Activated CD4-positive, alpha-beta T cell treated with anti-CD3 and anti-CD28 coated beads, Interleukin-2, amount 50 U/mL, for 48 hours (primary cell): ENCODE data around the gene IGFBP2.

Experiments
- DNase-seq, 2 experiments: peaks; one replicate each; pipeline ENCODE4 v3.0.0-alpha.2; 2020

Gene IGFBP2

DNA sequence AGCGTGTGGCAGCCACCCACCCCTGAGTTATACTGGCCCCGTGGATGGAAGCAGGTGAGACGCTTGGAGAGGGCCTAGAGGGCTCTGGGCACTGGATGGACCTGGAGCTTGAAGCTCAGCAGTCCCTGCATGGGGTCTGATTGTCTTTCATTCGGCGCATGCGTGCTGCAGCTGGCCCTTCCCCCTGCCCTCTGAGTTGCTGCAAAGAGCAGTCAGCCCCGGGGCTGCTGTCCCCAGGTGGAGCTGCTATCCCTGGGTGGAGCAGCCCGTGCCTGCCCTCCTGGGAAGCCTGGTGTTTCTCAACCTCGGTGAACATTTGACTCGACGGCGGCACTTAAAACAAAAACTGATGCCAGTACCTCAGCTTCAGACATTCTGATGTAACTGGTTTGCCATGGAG is 32.5 kb downstream of the IGFBP2 start:
- no peak for DNase-seq

DNA sequence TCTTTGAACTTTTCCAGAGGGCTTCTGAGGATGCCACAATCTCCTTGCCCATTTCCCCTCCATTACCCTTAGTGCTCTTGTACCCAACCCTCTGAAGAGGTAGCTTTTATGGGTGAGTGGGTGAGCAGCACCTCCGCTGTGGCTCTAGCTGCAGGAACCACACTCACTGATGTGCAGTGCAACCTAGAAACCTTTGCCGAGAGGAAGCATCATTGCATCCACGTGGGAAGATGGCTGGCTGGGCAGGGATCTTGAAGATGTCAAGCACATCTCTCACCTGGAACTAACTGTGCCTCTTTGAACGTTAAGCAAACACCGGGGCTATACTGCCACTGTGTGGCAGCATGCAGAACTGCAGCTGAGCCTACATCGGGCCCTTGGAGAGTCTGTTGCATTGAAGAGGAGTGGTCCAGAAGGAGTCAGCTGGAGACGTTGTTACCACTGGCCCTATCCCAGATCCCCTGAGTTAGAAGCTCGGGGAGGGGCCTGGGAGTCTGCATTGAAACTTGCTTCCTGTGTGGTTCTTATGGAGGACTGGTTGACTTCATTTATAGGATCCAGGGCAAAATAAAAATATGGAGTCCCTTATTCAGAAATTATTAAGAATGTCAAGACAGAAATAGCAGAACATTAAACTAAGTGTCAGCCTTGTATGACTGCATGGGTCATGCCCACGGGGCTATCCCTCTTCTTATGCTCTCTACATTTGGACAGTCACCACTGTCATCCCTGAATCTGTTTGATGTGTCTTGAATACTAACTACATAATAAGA is 33.4 kb downstream of the IGFBP2 start:
- DNase-seq = peak; percentile 63 to 76

DNA sequence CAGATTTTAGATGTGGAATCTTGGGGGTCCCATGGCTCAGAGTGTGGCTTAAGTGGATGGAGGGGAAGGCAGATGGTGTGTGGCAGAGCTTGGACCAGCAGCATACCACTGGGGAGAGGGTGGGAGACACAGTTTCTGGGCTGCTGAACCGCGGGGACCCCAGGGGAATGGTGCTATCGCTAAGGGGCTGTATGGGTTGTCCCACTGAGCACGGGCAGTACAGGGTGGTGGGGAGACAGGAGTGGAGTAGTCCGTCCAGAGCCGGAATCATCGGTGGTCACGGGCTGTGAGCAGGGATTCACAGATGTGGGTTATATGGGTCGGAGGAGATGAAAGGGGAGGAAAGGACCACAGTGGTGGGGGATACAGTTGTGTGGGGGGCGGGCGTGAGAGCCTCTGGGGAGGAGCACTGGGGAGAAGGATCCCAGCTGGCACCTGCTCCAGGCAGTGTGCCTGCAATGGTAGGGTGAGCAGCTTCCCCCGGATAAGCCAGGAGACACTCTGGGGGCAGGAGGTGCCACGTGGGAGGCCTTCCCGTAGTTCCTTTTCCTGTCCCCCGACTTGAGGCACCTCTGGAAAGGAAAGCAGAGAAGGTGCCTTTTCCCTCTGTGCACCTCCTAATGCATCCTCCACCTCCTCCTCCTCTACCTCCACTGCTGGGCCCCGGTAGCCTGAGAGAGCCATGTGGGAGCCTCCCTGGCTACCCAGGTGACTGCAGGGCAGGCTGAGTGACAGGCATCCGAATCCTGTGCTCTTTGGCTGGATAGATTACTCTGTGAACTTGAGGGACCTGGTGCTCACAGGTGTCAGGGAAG is 37.3 kb downstream of the IGFBP2 start:
- DNase-seq = no peak

DNA sequence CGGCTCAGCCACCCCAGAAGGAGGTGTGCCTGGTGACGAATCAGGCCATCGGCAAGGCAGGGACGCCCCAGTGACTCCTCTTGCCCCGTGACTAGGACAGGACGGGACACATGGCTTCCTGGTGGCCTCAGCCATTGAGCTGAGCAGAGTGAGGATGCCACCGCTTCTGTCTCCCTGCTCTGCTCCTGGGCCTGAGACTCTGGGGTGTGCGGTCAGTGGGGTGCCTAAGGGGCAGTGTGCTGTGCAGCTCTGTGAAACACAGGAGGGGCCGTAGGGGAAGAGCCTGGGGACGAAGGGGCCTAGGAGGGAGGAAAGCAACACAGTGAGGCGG is 37.8 kb downstream of the IGFBP2 start:
- no peak for DNase-seq

DNA sequence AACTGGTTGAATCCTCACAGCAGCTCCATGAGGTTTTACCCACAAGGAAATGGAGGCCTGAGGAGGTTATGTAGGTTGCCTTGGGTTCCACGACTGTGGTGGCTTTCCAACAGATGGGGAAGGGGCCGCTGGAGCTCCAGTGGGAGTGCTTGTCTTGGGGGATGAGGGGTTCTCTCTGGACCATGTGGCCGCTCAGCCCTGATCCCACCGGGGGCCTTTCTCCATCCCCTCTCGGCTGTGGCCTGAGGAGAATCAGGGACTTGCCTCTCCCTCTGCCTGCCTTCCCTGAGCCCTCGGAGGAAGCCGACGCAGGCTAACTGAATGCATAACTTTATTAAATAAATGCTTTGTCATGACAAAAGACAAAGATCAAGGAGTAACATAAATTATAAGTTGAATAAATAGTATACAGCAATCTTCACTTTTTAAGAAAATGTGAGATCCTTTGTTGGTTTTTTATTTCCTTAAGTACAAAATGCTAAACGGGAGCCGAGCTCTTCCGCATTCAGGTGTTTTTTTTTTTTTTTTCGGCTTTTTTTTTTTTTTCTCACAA is 38.6 kb downstream of the IGFBP2 start:
- no peak for DNase-seq

DNA sequence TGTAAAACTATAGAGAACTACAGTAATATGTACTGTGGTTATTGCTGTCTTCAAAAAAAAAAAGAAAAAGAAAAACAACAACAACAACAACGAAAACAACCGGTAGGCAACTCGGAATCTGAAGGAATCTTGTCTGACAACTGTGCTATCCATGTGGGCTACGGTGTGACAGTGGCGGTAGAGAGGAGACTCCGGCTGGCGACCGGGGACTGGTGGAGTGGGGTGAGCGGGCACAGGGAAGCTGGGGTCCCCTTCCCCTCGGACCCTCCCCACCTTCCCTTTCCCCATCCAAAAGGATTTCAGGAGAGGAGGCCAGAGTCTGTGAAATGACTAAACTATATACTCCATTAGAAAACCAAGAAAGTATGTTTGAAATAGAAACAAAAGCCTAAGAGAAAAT is 39.2 kb downstream of the IGFBP2 start:
- DNase-seq = no peak

DNA sequence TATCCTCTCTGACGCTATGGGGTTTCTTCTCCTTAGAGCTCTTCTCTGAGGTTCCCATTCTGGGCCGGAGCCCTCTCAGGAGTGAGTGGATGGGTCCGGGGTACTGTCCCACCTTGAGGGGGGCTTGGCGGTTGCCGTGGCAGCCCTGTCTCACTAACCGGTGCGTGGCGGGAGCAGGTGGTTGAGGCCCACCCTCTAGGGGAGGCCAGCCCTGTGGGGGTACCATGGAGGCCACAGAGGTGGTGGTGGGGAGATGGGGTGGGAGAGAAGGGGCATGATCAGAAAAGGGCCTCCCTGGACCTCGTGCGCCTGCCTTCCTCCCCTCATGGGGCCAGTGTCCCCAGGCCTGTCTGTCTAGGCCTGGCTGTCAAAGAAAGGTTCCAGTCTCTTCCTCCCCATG is 39.8 kb downstream of the IGFBP2 start:
- no peak for DNase-seq

DNA sequence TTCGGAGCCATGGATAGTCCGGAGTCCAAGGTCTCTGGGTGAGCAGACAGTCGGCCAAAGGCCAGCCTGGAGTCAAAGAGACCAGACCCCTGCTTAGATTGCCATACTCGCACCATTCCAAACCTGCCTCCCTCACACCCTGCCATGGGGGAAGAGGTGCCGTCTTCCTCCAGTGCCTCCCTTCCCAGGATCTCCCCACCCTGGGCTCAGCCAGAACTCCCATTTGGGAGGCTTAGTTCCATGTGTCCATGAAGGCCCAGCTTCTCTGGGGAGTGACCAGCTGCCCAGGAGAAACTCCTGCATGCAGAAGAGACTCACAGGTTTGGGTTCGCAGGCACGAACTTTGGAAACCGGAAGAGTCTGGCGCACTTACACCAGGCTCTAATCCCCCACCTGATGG is 40.4 kb downstream of the IGFBP2 start:
- DNase-seq = no peak

DNA sequence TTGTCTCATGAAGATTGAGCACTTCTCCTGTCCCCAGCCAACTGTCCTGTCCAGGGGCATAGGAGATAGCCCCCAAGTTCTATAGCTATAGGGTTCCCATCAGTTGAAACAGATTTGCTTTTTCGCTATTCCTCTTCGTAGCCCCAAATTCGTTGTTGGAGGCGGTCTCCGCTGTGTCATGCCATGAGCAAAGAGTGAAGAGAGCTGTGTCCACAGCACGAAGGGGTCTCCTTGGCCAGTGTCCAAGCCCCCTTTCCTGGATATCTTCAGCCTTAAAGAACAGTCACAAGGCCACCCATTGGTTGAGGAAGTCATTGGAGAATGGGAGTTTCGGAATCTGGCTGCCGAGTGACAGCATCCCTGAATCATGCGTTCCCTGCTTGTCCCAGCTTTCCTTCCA is 41.2 kb downstream of the IGFBP2 start:
- no peak for DNase-seq

DNA sequence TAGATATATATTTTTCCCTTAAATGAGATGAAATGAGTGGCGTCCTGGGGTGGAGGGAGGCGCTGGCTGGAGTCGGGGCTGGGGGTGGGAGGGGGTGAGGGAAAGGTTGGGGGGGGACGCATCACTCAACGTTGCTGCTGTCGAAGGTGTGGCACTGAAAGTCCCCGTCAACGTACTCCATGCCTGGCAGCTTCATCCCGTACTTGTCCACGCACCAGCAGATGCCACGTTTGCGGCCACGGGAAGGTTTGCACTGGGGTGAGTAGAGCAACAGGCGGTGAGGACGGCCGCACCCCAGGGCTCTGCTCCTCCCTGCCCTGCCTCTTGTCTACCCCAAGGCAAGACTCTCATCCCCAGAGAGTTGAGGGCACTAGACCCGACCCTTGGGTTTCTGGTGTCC is 43.4 kb downstream of the IGFBP2 start:
- no peak for DNase-seq

DNA sequence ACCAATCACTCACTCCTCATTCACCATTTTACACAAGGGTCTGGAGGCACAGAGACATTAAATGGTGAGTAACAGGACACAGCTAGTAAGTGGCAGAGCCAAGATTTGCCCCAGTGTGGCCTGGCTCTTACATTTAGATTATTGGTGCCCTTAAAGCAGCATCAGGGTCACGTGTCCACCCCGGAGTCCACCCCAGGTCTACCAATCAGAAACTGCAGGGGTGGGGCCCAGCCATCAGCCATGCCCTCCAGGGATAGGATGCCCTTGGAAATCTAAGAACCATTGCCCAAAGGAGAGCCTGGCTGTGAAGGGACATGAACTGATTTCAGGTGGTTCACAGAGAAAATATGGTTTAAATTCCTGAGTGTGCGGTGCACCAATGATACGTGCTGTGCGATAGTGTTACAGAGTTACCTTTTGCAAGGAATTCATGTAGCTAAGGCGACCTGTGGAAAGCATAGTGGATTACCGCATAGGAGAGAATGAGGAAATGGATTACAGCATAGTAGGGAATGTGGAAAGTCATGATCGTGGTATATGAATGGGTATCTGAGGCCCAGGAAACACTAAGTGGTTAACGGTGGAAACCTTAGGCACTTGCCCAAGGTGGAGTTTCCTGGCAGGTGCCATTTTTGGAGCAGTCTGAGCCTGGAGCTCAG is 44.3 kb downstream of the IGFBP2 start:
- DNase-seq = no peak

DNA sequence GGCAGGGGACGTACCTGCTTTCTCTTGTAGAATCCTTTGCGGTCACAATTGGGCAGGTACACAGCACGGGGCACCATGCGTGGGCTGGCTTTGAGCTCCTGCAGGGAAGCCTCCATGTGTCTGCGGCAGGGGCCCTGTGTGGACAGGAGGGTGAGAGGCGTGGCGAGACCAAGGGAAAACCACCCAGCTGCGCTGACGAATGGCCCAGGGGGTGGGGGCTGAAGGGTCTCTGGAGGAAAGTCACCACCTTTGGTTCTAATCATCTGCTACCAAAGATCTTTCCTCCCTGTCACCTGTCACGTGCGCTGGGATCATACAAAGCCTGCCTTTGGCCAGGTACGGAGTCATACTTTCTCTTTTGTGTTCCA is 44.9 kb downstream of the IGFBP2 start:
- no peak for DNase-seq

DNA sequence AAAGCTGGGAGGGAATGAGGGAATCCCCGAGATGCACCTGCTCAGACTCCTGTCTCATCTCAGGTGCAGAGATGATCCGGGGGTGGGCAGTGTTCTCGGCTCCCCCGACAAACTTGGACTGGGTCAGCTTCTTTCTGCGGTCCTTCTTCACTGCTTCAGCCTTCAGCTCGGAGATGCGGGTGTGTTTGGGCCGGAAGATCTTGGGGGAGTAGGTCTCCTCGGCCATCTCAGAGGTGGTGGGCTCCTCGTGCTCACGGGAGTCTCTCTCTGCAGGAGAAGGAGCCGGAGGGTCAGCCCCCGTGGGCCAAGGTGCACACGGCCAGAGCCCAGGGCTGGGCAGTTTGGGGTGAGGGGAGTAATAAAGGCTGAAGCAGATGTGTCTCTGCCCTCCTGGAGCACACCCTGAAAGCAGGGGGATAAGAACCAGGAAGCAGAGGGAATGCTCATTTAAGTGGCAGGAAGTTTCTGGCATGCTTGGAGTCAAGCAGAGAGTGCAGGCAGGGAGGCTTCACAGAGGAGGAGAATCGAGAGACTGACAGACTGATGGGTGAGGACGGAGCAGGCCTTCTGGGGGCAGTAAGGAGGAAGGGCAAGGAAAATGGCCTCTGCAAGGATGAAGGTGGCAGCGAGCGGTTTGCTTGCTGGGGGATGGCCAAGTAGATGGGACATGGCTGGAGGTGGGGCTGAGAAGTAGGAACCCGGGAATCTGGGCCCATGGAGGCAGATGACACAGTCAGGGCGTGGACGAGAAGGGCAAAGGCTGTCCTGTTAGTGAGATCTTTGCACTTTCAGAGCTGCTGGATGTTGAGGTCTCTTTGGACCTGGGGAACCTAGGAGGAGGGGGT is 45.8 kb downstream of the IGFBP2 start:
- no peak for DNase-seq

DNA sequence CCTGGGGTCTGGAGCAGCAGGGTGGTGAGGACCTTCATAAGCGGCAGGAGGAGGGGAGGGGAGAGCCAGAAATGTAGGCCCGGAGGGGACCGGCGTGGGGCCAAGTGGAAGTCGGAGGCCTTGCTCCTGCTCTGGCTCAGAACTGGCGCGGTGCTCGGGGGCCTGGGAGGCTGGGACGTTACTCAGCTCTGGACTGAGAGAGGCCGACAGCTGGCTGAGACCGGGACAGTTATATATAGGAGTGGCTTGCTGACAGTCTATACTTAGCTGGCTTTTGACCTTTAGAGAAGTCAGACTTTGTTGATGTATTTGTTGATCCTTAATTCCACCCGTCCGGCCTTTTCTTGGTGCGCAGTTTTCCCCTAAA is 46.4 kb downstream of the IGFBP2 start:
- DNase-seq = no peak

DNA sequence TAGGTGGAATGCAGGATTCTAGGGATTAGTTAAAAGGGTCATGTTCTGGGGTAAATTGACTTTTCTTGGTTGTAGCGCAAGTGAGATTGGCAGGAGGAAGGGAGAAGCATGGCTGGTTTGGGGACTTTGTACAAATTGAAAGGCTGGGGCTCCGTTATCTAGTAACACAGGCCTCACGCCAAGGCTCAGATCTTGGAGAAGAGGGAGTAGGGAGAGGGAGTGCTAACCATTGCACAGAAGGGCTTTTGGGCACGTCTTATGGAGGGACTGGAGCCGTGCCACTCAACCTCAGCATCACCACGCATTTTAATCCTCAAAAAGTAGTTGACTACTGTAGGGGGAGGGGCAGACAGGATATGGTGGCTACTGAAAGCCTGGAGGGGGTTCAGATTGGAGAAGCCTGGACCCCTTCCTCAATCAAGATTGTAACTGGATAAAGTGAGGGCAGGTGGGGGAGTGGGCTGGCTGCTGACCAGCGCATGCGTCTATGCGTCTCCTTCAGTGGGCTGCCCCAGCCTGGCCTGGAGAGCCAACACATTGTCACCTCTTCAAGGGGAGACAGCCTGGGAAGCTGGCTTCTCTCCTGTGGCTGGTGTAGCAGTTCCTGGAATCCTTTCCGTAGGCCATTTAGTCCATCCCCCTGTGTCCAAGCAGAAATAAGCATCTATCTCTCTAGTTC is 47.9 kb downstream of the IGFBP2 start:
- DNase-seq = no peak

DNA sequence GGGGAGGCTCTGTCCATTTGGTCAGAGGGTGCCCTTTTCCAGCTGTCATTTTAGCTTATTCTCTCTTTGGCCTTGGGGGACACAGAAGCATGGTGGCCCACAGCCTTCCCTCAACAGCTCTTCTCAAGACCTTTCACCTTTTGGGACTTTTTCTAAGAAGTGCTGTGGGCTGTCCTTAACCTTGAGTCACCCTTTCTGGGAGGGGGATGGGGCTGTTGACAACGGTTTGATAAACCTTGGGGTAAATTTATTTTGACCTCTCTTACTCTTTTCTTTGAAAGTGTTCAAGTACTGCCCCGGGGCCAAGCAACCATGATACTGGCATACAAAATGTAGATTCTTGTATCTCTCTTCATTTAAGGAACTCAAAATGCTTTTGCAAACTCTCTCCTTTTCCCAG is 48.5 kb downstream of the IGFBP2 start:
- no peak for DNase-seq

DNA sequence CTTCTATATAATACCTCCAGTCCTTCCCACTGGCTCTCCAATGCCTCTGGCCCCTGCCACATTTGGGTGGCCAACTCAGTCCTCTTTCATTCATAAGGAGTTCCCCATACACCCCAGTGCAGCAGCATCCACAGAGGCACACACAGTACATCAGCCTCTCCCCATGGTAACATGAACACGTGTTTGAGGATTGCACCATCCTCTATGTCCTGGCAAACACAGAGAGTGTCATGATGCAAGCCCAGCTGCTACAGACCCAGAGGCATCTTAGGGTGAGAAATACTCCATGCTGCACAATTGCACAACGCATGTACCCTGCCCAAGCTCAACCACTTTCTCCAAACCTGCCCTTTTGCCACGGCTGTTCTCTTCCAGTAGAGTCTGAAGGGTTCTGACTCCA is 50.6 kb downstream of the IGFBP2 start:
- DNase-seq = no peak

DNA sequence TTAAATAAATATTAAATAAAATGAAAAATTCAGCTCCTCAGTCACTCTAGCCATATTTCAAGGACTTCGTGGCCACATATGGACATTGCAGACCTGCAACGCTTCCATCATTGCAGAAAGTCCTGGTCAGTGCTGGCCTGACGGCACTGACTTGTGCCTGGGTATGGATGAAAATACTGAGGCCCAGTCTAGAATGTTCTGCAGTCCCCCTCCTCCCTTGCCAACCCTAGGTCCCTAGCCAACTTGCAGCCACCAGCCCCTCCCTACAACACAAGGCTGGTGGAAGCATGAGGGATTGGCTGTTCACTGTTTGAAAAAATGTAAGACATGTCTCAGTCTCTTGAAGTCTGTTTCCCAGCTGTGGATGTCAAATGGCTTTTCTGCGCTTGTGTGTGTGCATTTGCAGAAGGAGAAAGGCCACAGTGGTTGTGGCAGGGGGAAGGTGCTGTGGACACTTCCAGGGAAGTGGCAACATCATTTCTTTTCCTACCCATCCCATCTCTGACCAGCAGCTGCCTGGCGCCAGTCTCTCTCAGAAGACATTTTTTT is 52.2 kb downstream of the IGFBP2 start:
- DNase-seq = no peak

DNA sequence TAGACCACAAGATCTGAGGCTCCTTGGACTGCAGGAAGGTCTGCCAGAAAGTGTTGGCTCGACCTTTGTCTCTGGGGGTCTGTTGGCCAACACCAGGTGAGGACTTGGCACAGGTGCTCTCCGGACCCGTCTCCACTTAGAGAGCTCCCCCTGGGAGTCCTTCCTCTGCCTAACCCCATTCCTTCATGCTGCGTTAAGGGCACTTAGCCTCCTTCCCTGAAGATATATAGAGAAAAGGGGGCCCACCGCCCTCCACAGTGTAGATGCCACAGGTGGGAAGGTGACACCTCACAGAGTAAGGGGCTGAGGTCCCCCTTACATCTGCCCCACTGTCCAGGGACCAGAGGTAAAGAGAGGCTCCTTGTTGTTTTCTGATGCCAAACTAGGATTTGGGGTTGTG is 53.9 kb downstream of the IGFBP2 start:
- DNase-seq = no peak

DNA sequence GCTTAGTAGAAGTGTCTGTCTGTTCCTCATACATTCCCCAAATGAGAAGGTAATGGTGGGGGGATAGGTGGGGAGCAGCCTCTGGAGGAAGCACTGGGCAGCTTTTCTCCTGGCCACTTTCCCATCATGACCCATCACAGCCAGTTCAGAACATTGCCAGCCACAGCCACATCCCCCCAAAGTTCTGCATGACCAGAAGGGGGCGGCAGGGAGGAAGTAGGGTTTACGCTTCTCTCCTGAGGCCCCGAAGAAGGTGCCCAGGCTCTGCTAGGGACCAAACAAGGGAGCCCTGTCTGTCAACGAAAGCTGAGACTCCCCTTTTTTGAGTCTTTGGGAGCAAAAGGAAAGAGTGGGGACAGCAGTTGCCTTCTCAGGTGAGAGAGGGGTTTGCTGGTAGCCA is 54.4 kb downstream of the IGFBP2 start:
- DNase-seq = peak; percentile 23 to 27

DNA sequence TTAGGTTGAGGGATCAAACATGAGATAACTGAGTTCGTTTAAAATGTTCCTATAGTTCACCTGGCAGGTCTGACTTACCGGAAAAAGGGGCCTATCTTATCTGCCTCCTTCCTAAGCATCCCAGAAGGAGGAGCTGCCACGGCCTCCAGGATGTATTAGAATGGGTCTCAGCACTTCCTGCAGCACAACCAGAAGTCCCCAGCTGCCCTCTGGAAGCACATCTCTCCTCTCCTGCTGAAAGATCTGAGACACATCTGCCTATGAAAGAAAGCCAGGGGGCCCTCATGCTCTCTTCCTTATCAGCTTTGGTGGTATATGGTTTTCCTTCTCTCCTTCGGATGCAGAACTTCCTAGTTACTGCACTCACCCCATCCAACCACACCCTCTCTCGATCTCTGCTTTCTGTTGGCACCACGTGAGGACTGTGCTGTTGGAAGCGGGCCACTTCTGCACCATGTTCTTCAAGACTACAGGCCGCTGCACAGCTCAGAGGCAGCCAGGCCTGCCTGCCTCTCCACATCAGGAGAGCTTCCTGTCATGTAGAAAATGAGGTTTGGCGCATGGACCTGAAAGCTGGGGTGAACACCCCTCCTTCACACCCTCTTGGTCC is 55.6 kb downstream of the IGFBP2 start:
- no peak for DNase-seq

DNA sequence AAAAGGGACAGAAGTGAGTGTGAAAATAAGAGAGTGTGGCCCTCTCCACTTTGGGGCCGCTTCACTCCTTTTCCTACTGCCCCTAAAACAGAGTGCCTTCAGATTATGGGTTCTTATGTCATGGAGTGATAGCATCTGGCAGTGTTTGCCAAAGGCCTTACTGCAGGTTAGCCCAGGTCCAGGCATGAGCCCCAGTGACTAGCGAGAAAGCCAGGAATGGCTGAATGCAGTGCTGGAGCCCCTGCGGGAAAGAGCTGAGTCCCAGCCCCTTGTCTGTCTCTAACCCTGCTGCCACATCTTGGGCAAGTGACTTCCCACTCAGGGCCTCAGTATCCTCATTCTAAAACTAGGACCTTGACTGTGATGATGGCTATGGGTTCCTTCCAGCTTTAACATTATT is 56.2 kb downstream of the IGFBP2 start:
- DNase-seq = no peak
